ENCODE measurements around the gene ZFHX3. TPM values are rescaled to one million over a fixed set of nuclear protein-coding genes. Genes with fewer than 3 reads are reported as not detected.

ZFHX3 gene
- total and polyA plus RNA-seq, 2 donors from 2014 or later, result 2.3 to 29.3 TPM

- TF ChIP-seq CTCF (IDR thresholded peaks at IDR 0.05; ENCODE audit: borderline replicate concordance, extremely low read depth, insufficient read depth), result no peak
- FAIRE-seq (no peak), DNase-seq (no peak)
- intact Hi-C loops (cut with DNase I), result no loop called here
- Histone ChIP-seq H3K4me1 (ENCODE audit: control insufficient read depth in 2 of 3, insufficient read depth in 2 of 3, low read depth in 1 of 3, low read length in 3 of 3) (no peaks in the 10 kb centered on the region), H3K9ac (ENCODE audit: low read length in 3 of 3) (no peak overlapping the region), H3K36me3 (ENCODE audit: control insufficient read depth in 2 of 3, insufficient read depth in 3 of 3, low read length in 3 of 3) (peaks cover 0 to 4% (median 0%) of the 10 kb centered on the region in 3 donors), H3K9me3 (ENCODE audit: control insufficient read depth in 2 of 3, insufficient read depth in 1 of 3, low read length in 3 of 3) (no peaks in the 10 kb centered on the region), H3K4me3 (ENCODE audit: low read length in 3 of 3) (no peak overlapping the region), H3K27me3 (ENCODE audit: control insufficient read depth, insufficient read depth, low read length) (no peaks in the 10 kb centered on the region), H3K27ac (ENCODE audit: low read depth in 2 of 2, low read length in 2 of 2) (no peak overlapping the region)
Observed at GRCh38 chr16:72785886-72786285, 262.0 kb downstream of the ZFHX3 start.

- Histone ChIP-seq H3K4me1 (ENCODE audit: control insufficient read depth in 2 of 3, insufficient read depth in 2 of 3, low read depth in 1 of 3, low read length in 3 of 3) (no peaks in the 10 kb centered on the region), H3K36me3 (ENCODE audit: control insufficient read depth in 2 of 3, insufficient read depth in 3 of 3, low read length in 3 of 3) (peaks cover 0 to 4% (median 0%) of the 10 kb centered on the region in 3 donors), H3K27me3 (ENCODE audit: control insufficient read depth, insufficient read depth, low read length) (no peaks in the 10 kb centered on the region), H3K9ac (ENCODE audit: low read length in 3 of 3) (no peak overlapping the region), H3K27ac (ENCODE audit: low read depth in 2 of 2, low read length in 2 of 2) (no peak overlapping the region), H3K4me3 (ENCODE audit: low read length in 3 of 3) (no peak overlapping the region), H3K9me3 (ENCODE audit: control insufficient read depth in 2 of 3, insufficient read depth in 1 of 3, low read length in 3 of 3) (no peaks in the 10 kb centered on the region)
- intact Hi-C loops (cut with DNase I), result no loop called here
- no peak for DNase-seq
- no peak for FAIRE-seq
- TF ChIP-seq CTCF (IDR thresholded peaks at IDR 0.05; ENCODE audit: borderline replicate concordance, extremely low read depth, insufficient read depth), result no peak
Observed at GRCh38 chr16:72785171-72785570, 262.8 kb downstream of the ZFHX3 start.

- no peak for FAIRE-seq
- no peak for TF ChIP-seq CTCF (IDR thresholded peaks at IDR 0.05; ENCODE audit: borderline replicate concordance, extremely low read depth, insufficient read depth)
Observed at GRCh38 chr16:72783716-72784318, 264.1 kb downstream of the ZFHX3 start.

GRCh38 chr16:72769876-72770275, 278.1 kb downstream of the ZFHX3 start:
- no peak for TF ChIP-seq CTCF (IDR thresholded peaks at IDR 0.05; ENCODE audit: borderline replicate concordance, extremely low read depth, insufficient read depth)
- H3K36me3 ChIP-seq (ENCODE audit: control insufficient read depth in 2 of 3, insufficient read depth in 3 of 3, low read length in 3 of 3), result no peaks in the 10 kb centered on the region
- DNase-seq (no peak), FAIRE-seq (no peak)
- H3K4me3 ChIP-seq (ENCODE audit: low read length in 3 of 3), result no peak overlapping the region
- H3K9ac ChIP-seq (ENCODE audit: low read length in 3 of 3), result no peak overlapping the region
- H3K27ac ChIP-seq (ENCODE audit: low read depth in 2 of 2, low read length in 2 of 2), result no peak overlapping the region
- H3K27me3 ChIP-seq (ENCODE audit: control insufficient read depth, insufficient read depth, low read length), result no peaks in the 10 kb centered on the region
- intact Hi-C loops (cut with DNase I), result no loop called here
- H3K9me3 ChIP-seq (ENCODE audit: control insufficient read depth in 2 of 3, insufficient read depth in 1 of 3, low read length in 3 of 3), result no peaks in the 10 kb centered on the region
- no peaks in the 10 kb centered on the region for H3K4me1 ChIP-seq (ENCODE audit: control insufficient read depth in 2 of 3, insufficient read depth in 2 of 3, low read depth in 1 of 3, low read length in 3 of 3)

More at GRCh38 chr16:72783716-72784318, 264.1 kb downstream of the ZFHX3 start:
- Histone ChIP-seq H3K36me3 (ENCODE audit: control insufficient read depth in 2 of 3, insufficient read depth in 3 of 3, low read length in 3 of 3) (no peaks in the 10 kb centered on the region), H3K4me1 (ENCODE audit: control insufficient read depth in 2 of 3, insufficient read depth in 2 of 3, low read depth in 1 of 3, low read length in 3 of 3) (no peaks in the 10 kb centered on the region), H3K4me3 (ENCODE audit: low read length in 3 of 3) (no peak overlapping the region), H3K9ac (ENCODE audit: low read length in 3 of 3) (no peak overlapping the region), H3K9me3 (ENCODE audit: control insufficient read depth in 2 of 3, insufficient read depth in 1 of 3, low read length in 3 of 3) (no peaks in the 10 kb centered on the region), H3K27me3 (ENCODE audit: control insufficient read depth, insufficient read depth, low read length) (no peaks in the 10 kb centered on the region), H3K27ac (ENCODE audit: low read depth in 2 of 2, low read length in 2 of 2) (no peak overlapping the region)
- intact Hi-C loops (cut with DNase I), result no loop called here
- no peak for DNase-seq

Measured in kidney (tissue), 14 donors.